Measurements from ENCODE around the gene LY6G5B. TPM values are rescaled to one million over a fixed set of nuclear protein-coding genes. Genes with fewer than 3 reads are reported as not detected.

LY6G5B gene
- total and polyA plus RNA-seq, 2 experiments from 2014 or later, result 5.9 to 7.5 TPM

GRCh38 chr6:31662124-31662723 lies 7.6 kb upstream of the LY6G5B start:
- peaks cover 1% of the 10 kb centered on the region; the same call in 1 of the 2 replicates for H3K36me3 ChIP-seq (ENCODE audit: low read depth)
- H3K79me2 ChIP-seq (ENCODE audit: insufficient read depth), result peaks cover 82% of the 10 kb centered on the region
- 75 to 76% methylated on average over 12 of the region's 12 CpGs for WGBS, 2 experiments (ENCODE audit: low coverage in 1 of 2, low lambda C conversion rate in 2 of 2, missing lambda C conversion rate in 2 of 2)
- H3K9ac ChIP-seq, result no peak overlapping the region
- H3F3A ChIP-seq (ENCODE audit: insufficient read depth), result peaks cover 38% of the 10 kb centered on the region
- peaks cover 29% of the 10 kb centered on the region for H3K4me1 ChIP-seq (ENCODE audit: insufficient read depth)
- no peak overlapping the region for H3K4me3 ChIP-seq
- H3K27me3 ChIP-seq (replicated peaks; ENCODE audit: insufficient read depth), result no peaks in the 10 kb centered on the region
- DNase-seq, result no peak
- no peaks in the 10 kb centered on the region for H3K9me2 ChIP-seq (ENCODE audit: insufficient read depth)
- no peak overlapping the region for H2AFZ ChIP-seq
- no peak overlapping the region for H3K27ac ChIP-seq
- TF ChIP-seq EZH2phosphoT487 (IDR thresholded peaks at IDR 0.05; ENCODE audit: insufficient read depth, low read depth), result no peak
- TF ChIP-seq EZH2 (IDR thresholded peaks at IDR 0.05; ENCODE audit: insufficient read depth, poor library complexity, severe bottlenecking), result no peak
- H3K9me3 ChIP-seq (ENCODE audit: low read depth), result no peaks in the 10 kb centered on the region
- in situ Hi-C loops (cut with MboI), result no loop called here
- H3K4me2 ChIP-seq (ENCODE audit: unreplicated experiment), result no peak overlapping the region
- H4K20me1 ChIP-seq (ENCODE audit: insufficient read depth), result no peaks in the 10 kb centered on the region

- peak overlapping the region; percentile 87 for H3K27ac ChIP-seq
- H3K79me2 ChIP-seq (ENCODE audit: insufficient read depth), result peaks cover 82% of the 10 kb centered on the region
- no peaks in the 10 kb centered on the region for H3K9me2 ChIP-seq (ENCODE audit: insufficient read depth)
- 20 to 29% methylated on average over 7 to 9 of the region's 9 CpGs for WGBS, 2 experiments (ENCODE audit: low coverage in 1 of 2, low lambda C conversion rate in 2 of 2, missing lambda C conversion rate in 2 of 2)
- DNase-seq, result peak; percentile 72
- in situ Hi-C loops (cut with MboI), result no loop called here
- H3K4me3 ChIP-seq, result peak overlapping the region; percentile 89
- H3K9ac ChIP-seq, result peak overlapping the region; percentile 93
- peak overlapping the region; percentile 93 for H3K4me2 ChIP-seq (ENCODE audit: unreplicated experiment)
- no peak overlapping the region for H2AFZ ChIP-seq
- peaks cover 29% of the 10 kb centered on the region for H3K4me1 ChIP-seq (ENCODE audit: insufficient read depth)
- no peak for TF ChIP-seq EZH2phosphoT487 (IDR thresholded peaks at IDR 0.05; ENCODE audit: insufficient read depth, low read depth)
- TF ChIP-seq EZH2 (IDR thresholded peaks at IDR 0.05; ENCODE audit: insufficient read depth, poor library complexity, severe bottlenecking), result no peak
- peaks cover 38% of the 10 kb centered on the region for H3F3A ChIP-seq (ENCODE audit: insufficient read depth)
- peaks cover 9% of the 10 kb centered on the region; the same call in 1 of the 2 replicates for H3K36me3 ChIP-seq (ENCODE audit: low read depth)
- no peaks in the 10 kb centered on the region for H4K20me1 ChIP-seq (ENCODE audit: insufficient read depth)
- H3K27me3 ChIP-seq (replicated peaks; ENCODE audit: insufficient read depth), result no peaks in the 10 kb centered on the region
- no peaks in the 10 kb centered on the region for H3K9me3 ChIP-seq (ENCODE audit: low read depth)
These were observed 6.4 kb upstream of the LY6G5B start for GRCh38 chr6:31663126-31663960.

DNA sequence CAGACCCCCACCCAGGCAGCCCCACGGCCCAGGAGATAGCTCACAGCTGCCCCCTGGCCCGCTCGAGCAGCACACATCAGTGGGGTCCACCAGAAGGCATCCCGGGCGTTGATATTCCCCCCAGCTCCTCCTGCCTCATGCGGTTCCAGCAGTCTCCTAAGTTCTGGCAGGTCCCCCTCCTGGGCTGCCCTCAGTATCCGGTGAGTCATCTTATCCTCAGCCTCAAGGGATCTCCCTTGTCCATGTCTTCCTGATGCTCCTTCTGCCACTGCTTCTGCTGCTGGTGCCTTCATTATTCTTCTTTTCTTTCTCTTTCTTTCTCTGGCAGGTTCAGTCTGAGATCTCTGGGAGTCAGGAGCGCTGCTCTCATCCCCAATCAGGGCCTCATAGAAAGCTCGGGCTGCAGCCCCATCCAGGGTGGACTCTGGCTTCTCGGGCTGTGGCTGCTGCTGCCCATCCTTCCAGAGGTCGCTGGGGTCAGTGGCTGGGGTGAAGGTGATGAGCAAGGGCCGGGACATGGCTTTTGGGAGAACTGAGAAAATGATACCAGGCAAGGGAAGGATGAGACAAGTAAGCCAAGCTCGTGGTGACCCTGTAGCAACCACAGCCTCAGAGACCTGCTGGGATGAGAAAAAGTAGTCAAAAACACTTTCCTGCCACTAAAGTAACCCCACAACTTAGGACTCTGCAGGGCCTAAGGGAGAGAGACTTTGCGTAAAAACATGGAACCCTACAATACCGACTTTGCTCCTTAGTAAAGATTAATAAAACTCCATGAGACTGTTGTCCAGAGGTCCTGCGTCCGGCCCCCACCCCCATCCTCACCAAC lies 5.6 kb upstream of the LY6G5B start:
- H3K36me3 ChIP-seq (ENCODE audit: low read depth), result peaks cover 9% of the 10 kb centered on the region
- H2AFZ ChIP-seq, result peak overlapping the region; percentile 71
- in situ Hi-C loops (cut with MboI), result no loop called here
- peak overlapping the region; percentile 93 for H3K4me2 ChIP-seq (ENCODE audit: unreplicated experiment)
- H4K20me1 ChIP-seq (ENCODE audit: insufficient read depth), result no peaks in the 10 kb centered on the region
- H3K4me3 ChIP-seq, result peak overlapping the region; percentile 89
- 1 to 2% methylated on average over 13 to 17 of the region's 17 CpGs for WGBS, 2 experiments (ENCODE audit: low coverage in 1 of 2, low lambda C conversion rate in 2 of 2, missing lambda C conversion rate in 2 of 2)
- H3K79me2 ChIP-seq (ENCODE audit: insufficient read depth), result peaks cover 82% of the 10 kb centered on the region
- H3F3A ChIP-seq (ENCODE audit: insufficient read depth), result peaks cover 38% of the 10 kb centered on the region
- no peaks in the 10 kb centered on the region for H3K27me3 ChIP-seq (replicated peaks; ENCODE audit: insufficient read depth)
- TF ChIP-seq EZH2 (IDR thresholded peaks at IDR 0.05; ENCODE audit: insufficient read depth, poor library complexity, severe bottlenecking) (no peak), EZH2phosphoT487 (IDR thresholded peaks at IDR 0.05; ENCODE audit: insufficient read depth, low read depth) (no peak)
- H3K4me1 ChIP-seq (ENCODE audit: insufficient read depth), result peaks cover 24% of the 10 kb centered on the region
- H3K9me2 ChIP-seq (ENCODE audit: insufficient read depth), result no peaks in the 10 kb centered on the region
- peak; percentile 90 for DNase-seq
- H3K9me3 ChIP-seq (ENCODE audit: low read depth), result no peaks in the 10 kb centered on the region
- H3K9ac ChIP-seq, result peak overlapping the region; percentile 93
- H3K27ac ChIP-seq, result peak overlapping the region; percentile 87
